Tibial artery (tissue), 4 donors: ENCODE measurements around the gene PCARE.

ENCODE experiments used
- DNase-seq, 2 donors: peaks; one replicate each; pipeline ENCODE4 v3.0.0-alpha.2; 2019
- H3K27ac ChIP-seq, 2 donors: fragments of 200-600 bp; sonication (generic) in 1 of 2; 1 replicate in 1 of 2; 2 replicates in 1 of 2; pipeline ENCODE4 v1.5.1; 2018 to 2019; ENCODE audit warnings: mild to moderate bottlenecking in 1 of 2
- H3K27me3 ChIP-seq, 2 donors: fragments of 200-600 bp; sonication (generic) in 1 of 2; one replicate each; pipeline versions ENCODE4 v1.5.1 to v1.6.0; 2016 to 2019
- H3K36me3 ChIP-seq, 3 donors: fragments of 200-600 bp; sonication (generic) in 2 of 3; one replicate each; pipeline ENCODE4 v1.5.1; 2016 to 2019; ENCODE audit warnings: mild to moderate bottlenecking in 2 of 3
- H3K4me1 ChIP-seq, 4 donors: fragments of 200-600 bp; sonication (generic) in 2 of 4; 1 replicate in 3 of 4; 2 replicates in 1 of 4; pipeline ENCODE4 v1.5.1; 2016 to 2019
- H3K4me3 ChIP-seq, 2 donors: fragments of 200-600 bp; sonication (generic) in 1 of 2; 1 replicate in 1 of 2; 2 replicates in 1 of 2; pipeline ENCODE4 v1.5.1; 2018 to 2019; ENCODE audit warnings: mild to moderate bottlenecking in 2 of 2
- H3K9me3 ChIP-seq, 3 donors: fragments of 200-600 bp; sonication (generic) in 1 of 3; one replicate each; pipeline ENCODE4 v1.5.1; 2016 to 2019
- intact Hi-C: fragments of 100-400 bp; cut with DNase I; formaldehyde crosslinking; loops from one replicate; pipeline ENCODE4 v1.15.0; 2023; ENCODE audit warnings: low total_unique reads
- TF ChIP-seq, protein P1 (sequence below), 2 experiments: fragments of 200-600 bp in 1 of 2; fragments of 450-650 bp in 1 of 2; IDR thresholded peaks; one replicate each; pipeline ENCODE4 v1.5.1; 2017 to 2019; ENCODE audit warnings: antibody characterized with exemption in 2 of 2, mild to moderate bottlenecking in 1 of 2, moderate library complexity in 1 of 2

Gene PCARE

DNA sequence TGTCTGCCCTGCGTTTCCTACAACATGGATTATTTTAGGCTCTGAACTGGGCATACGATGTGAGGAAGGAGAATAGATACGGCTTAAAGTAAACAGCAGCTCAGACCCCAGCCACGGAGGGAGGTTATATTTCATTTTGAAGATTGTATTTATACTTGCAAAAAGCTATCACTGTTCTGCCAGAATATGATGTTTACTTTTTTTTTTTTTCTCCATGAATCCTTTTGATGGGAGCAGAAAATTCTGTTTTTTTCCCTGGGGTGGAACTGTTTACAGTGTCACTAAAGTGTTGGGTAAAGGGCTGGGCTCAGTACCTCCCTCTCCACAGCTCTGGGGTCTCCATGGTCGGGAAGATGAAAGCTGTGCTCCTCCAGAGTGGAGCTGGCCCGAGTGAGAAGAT is 13.1 kb downstream of the PCARE start:
- H3K36me3 ChIP-seq: no peaks in the 10 kb centered on the region
- H3K4me1 ChIP-seq: peaks cover 0 to 24% (median 12%) of the 10 kb centered on the region in 4 donors
- H3K27me3 ChIP-seq: no peaks in the 10 kb centered on the region
- TF ChIP-seq, protein P1, sequence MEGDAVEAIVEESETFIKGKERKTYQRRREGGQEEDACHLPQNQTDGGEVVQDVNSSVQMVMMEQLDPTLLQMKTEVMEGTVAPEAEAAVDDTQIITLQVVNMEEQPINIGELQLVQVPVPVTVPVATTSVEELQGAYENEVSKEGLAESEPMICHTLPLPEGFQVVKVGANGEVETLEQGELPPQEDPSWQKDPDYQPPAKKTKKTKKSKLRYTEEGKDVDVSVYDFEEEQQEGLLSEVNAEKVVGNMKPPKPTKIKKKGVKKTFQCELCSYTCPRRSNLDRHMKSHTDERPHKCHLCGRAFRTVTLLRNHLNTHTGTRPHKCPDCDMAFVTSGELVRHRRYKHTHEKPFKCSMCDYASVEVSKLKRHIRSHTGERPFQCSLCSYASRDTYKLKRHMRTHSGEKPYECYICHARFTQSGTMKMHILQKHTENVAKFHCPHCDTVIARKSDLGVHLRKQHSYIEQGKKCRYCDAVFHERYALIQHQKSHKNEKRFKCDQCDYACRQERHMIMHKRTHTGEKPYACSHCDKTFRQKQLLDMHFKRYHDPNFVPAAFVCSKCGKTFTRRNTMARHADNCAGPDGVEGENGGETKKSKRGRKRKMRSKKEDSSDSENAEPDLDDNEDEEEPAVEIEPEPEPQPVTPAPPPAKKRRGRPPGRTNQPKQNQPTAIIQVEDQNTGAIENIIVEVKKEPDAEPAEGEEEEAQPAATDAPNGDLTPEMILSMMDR (IDR thresholded peaks at IDR 0.05): no peak
- H3K9me3 ChIP-seq: no peaks in the 10 kb centered on the region
- H3K4me3 ChIP-seq: no peak overlapping the region
- intact Hi-C loops: no loop called here
- DNase-seq: peak in 1 of 2 donors; percentile 6
- H3K27ac ChIP-seq: no peak overlapping the region

DNA sequence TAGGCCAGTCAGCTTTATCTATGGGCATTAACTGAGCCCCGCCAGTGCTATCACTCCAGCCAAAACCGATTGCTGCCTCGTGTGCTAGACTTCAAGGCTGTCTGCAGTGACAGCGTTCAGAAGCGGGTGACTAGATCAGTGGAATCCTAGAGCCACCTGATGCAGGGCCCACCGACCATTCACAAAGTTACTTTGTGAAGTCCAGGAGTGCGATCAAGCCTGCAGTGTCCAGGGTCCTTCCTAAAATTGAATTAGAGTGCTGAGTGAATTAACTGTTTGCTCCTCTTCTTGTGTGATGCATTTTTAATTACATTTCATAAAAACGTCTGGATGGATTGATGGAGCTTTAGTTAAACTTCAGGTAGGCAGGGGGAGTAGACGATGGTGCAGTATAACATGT is 13.9 kb downstream of the PCARE start:
- H3K4me3 ChIP-seq: no peak overlapping the region
- H3K9me3 ChIP-seq: no peaks in the 10 kb centered on the region
- peaks cover 0 to 23% (median 8%) of the 10 kb centered on the region in 4 donors for H3K4me1 ChIP-seq
- no peaks in the 10 kb centered on the region for H3K36me3 ChIP-seq
- TF ChIP-seq, protein P1 (IDR thresholded peaks at IDR 0.05): no peak
- intact Hi-C loops: no loop called here
- peak in 1 of 2 donors; percentile 12 for DNase-seq
- no peaks in the 10 kb centered on the region for H3K27me3 ChIP-seq
- no peak overlapping the region for H3K27ac ChIP-seq

DNA sequence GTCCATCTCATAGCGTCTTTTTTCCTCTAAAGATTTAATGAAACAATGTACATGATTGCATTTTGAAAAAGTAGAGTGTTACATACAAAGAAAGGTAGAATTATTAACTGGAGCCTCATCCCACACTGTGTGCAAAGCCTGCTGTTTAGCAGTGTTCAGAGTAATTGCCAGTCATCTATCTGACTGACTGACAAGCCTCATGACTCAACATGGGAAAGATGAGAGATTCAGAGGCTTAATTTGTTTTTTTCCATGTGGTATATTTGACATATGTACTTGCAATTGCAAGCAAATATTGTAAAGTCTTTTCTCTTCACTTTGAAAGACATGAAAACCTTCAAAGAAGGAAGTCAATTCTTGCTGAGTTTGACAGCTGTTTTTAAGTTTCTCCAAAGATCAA is 14.7 kb downstream of the PCARE start:
- intact Hi-C loops: no loop called here
- no peak for DNase-seq

DNA sequence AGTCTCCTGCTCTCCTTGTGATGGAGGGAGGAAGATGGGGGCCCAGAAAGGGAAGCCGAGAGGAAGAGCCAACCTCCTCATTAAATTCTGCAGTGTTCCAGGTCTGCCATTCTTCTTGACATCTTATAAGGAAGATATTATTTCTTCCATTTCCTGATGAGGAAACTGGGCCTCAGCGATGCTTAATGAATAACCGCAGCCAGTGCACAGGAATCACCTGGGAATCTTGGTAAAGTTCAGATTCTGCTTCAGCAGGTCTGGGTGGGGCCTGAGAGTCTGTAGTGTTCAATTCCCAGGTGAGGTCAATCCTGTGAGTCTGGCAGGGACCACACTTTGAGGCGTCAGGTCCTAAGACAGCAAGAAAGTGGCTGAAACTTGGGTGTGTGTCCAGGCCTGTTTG is 17.3 kb downstream of the PCARE start:
- intact Hi-C loops: no loop called here
- TF ChIP-seq, protein P1 (IDR thresholded peaks at IDR 0.05): no peak
- no peaks in the 10 kb centered on the region for H3K27me3 ChIP-seq

More for the DNA sequence above, 14.7 kb downstream of the PCARE start:
- Histone ChIP-seq H3K27me3 (no peaks in the 10 kb centered on the region), H3K27ac (no peak overlapping the region), H3K9me3 (no peaks in the 10 kb centered on the region), H3K36me3 (no peaks in the 10 kb centered on the region), H3K4me3 (no peak overlapping the region), H3K4me1 (peaks cover 0 to 15% (median 5%) of the 10 kb centered on the region in 4 donors)
- TF ChIP-seq, protein P1 (IDR thresholded peaks at IDR 0.05): no peak

DNA sequence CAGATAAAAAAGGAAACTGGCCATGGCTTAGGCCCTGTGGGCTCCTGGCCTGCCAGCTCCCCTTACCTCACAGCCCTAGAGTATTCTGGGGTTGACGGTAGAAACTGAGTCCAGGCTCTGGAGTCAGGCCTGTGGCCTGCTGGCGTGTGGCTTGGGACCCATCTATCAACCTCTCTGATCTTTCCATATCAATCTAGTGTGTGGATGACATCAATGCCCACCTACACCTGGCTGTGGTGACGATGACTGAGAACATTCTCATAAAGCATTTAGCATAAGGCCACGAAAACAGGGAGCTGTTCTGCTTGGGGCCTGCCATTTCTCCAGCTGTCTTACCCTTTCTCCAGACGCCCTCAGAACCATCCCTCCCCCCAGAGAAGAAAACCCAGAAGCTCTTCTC is 17.9 kb downstream of the PCARE start:
- no peaks in the 10 kb centered on the region for H3K36me3 ChIP-seq
- no peaks in the 10 kb centered on the region for H3K9me3 ChIP-seq
- DNase-seq: no peak
- no peaks in the 10 kb centered on the region for H3K27me3 ChIP-seq
- H3K4me1 ChIP-seq: no peaks in the 10 kb centered on the region
- no peak overlapping the region for H3K27ac ChIP-seq
- intact Hi-C loops: no loop called here
- TF ChIP-seq, protein P1 (IDR thresholded peaks at IDR 0.05): no peak
- H3K4me3 ChIP-seq: no peak overlapping the region

More for the DNA sequence above, 17.3 kb downstream of the PCARE start:
- H3K27ac ChIP-seq: no peak overlapping the region
- no peaks in the 10 kb centered on the region for H3K4me1 ChIP-seq
- DNase-seq: peak in 1 of 2 donors; percentile 24
- no peaks in the 10 kb centered on the region for H3K9me3 ChIP-seq
- no peak overlapping the region for H3K4me3 ChIP-seq
- no peaks in the 10 kb centered on the region for H3K36me3 ChIP-seq

DNA sequence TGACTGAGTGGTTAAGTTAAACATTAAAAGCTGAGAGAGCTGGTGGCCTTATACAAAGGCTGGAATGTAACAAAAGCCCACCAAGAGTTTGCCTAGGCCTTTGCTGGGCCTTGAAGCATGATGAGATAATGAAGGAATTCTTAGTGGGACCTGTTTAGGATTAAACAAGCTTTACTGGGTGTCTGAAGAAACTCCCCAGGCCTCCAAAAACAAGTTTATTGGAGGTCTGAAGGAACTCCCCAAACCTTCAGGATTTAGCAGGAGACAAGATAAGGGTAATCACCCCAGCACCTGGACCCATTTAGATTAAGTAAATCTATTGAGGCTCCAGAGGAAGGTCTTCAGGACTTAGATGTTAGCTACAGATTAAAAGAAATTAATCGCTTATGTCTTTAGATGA is 18.7 kb downstream of the PCARE start:
- no peaks in the 10 kb centered on the region for H3K36me3 ChIP-seq
- no peak for DNase-seq
- H3K27me3 ChIP-seq: no peaks in the 10 kb centered on the region
- intact Hi-C loops: no loop called here
- H3K9me3 ChIP-seq: no peaks in the 10 kb centered on the region
- no peaks in the 10 kb centered on the region for H3K4me1 ChIP-seq
- H3K4me3 ChIP-seq: no peak overlapping the region
- no peak overlapping the region for H3K27ac ChIP-seq
- TF ChIP-seq, protein P1 (IDR thresholded peaks at IDR 0.05): no peak
